Mesodermal cell (in vitro differentiated cells): ENCODE data around the gene MAPK10.

ENCODE experiments used
- H3K27ac ChIP-seq: 2 replicates; pipeline ENCODE4 v1.7.0; 2013; ENCODE audit warnings: mild to moderate bottlenecking, low read depth, low read length, moderate library complexity; ENCODE audit not compliant: severe bottlenecking
- H3K36me3 ChIP-seq: 2 replicates; pipeline ENCODE4 v1.7.1; 2013; ENCODE audit warnings: mild to moderate bottlenecking, low read length, moderate library complexity; ENCODE audit not compliant: control insufficient read depth, insufficient read depth
- H3K4me1 ChIP-seq: one replicate; pipeline ENCODE4 v1.7.1; 2013; ENCODE audit warnings: mild to moderate bottlenecking, low read length; ENCODE audit not compliant: insufficient read depth, control insufficient read depth, poor library complexity, severe bottlenecking
- H3K4me3 ChIP-seq: 2 replicates; pipeline ENCODE4 v1.7.0; 2013; ENCODE audit warnings: low read length, control low read depth, mild to moderate bottlenecking; ENCODE audit not compliant: insufficient read depth, poor library complexity, severe bottlenecking; ENCODE audit errors: extremely low read depth
- H3K9me3 ChIP-seq: 2 replicates; pipeline ENCODE4 v1.7.1; 2013; ENCODE audit warnings: mild to moderate bottlenecking, low read length, moderate library complexity; ENCODE audit not compliant: control insufficient read depth
- WGBS, 2 experiments: methylation state at CpG; one replicate each; pipeline ENCODE4 v1.1.5; 2013; ENCODE audit warnings: missing lambda C conversion rate in 2 of 2; ENCODE audit not compliant: insufficient coverage in 2 of 2; 5-methylcytosine and 5-hydroxymethylcytosine counted together

MAPK10 gene

DNA sequence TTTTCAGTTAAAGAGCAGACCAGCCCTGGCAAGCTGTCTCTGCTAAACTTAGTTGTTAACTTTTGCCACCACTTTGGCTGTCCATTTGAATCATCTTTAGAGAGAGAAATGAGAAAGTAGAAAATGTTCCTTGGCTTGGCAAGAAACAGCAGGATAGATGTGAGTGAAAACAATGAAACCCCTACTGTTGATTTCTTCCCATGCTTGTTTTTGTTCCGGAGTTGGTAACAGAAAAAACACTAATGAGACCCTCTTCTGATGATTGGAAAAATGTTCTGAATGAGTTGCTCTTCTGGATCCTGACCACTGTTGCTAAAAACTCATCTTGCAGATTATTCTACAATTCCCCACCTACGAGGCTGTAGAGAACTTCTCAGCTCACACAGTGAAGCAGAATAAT is 203.3 kb downstream of the MAPK10 start:
- WGBS, 2 experiments: 78 to 86% methylated on average over 1 of the region's 2 CpGs
- no peaks in the 10 kb centered on the region for H3K4me1 ChIP-seq
- H3K27ac ChIP-seq: no peak overlapping the region
- H3K36me3 ChIP-seq: no peaks in the 10 kb centered on the region
- no peak overlapping the region for H3K4me3 ChIP-seq
- H3K9me3 ChIP-seq: no peaks in the 10 kb centered on the region

- Histone ChIP-seq H3K9me3 (no peaks in the 10 kb centered on the region), H3K4me3 (no peak overlapping the region), H3K4me1 (no peaks in the 10 kb centered on the region), H3K27ac (no peak overlapping the region), H3K36me3 (no peaks in the 10 kb centered on the region)
- no CpG with 5 or more reads among the region's 4 CpGs for WGBS, 2 experiments
Observed at GRCh38 chr4:86155766-86156165, 204.1 kb downstream of the MAPK10 start.

DNA sequence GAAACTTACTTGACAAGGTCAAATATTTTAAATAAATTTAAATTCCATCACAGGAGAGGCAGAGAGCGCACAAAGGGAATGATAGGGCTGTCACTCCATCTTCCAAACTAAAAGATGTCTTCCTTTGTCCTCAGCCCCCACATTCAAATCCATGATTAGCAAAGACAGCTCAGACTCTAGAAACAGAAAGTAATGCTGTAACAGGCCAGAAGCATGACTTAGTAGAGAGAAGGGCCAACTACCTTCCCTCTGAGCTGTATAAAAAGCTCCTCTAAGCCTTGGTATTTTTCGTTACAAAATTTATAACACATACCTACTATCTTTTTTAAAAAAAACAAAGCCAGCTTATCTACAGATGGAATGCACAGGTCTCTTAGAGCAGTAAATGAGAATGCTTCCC is 207.4 kb downstream of the MAPK10 start:
- Histone ChIP-seq H3K4me1 (no peaks in the 10 kb centered on the region), H3K9me3 (peaks cover 4% of the 10 kb centered on the region), H3K36me3 (no peaks in the 10 kb centered on the region), H3K4me3 (no peak overlapping the region), H3K27ac (no peak overlapping the region)
- 80 to 100% methylated on average over 1 of the region's 2 CpGs for WGBS, 2 experiments

- no peak overlapping the region for H3K4me3 ChIP-seq
Observed at GRCh38 chr4:86151196-86151595, 208.7 kb downstream of the MAPK10 start.

DNA sequence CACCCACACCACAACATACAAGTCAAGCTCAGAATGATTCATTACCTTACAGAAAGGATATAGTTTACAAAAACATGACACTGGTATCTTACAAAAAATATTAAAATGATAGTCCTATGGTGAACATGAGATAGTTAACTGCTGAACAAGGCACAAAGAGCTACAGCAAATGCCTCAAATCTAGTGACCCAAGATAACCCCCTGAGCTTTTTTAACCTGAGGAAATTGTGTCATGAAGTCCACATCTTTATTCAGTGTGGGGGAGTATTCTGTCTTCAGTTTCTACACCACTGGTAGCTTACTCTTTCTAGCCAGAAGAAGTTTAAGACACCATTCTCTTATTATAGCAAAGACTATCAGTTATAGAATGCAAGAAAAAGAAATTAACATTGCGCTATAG is 218.7 kb downstream of the MAPK10 start:
- Histone ChIP-seq H3K9me3 (no peaks in the 10 kb centered on the region), H3K4me3 (no peak overlapping the region), H3K27ac (no peak overlapping the region), H3K36me3 (no peaks in the 10 kb centered on the region), H3K4me1 (no peaks in the 10 kb centered on the region)
- no CpG with 5 or more reads among the region's 1 CpG for WGBS, 2 experiments

More at GRCh38 chr4:86151196-86151595, 208.7 kb downstream of the MAPK10 start:
- Histone ChIP-seq H3K36me3 (no peaks in the 10 kb centered on the region), H3K9me3 (peaks cover 4% of the 10 kb centered on the region), H3K4me1 (no peaks in the 10 kb centered on the region), H3K27ac (no peak overlapping the region)
- WGBS, 2 experiments: 81 to 83% methylated on average over 2 to 3 of the region's 3 CpGs

- WGBS, 2 experiments: 100% methylated on average over 3 of the region's 4 CpGs; no CpG with 5 or more reads in 1 of the 2 experiments
- Histone ChIP-seq H3K36me3 (no peaks in the 10 kb centered on the region), H3K9me3 (no peaks in the 10 kb centered on the region), H3K4me1 (peaks cover 13% of the 10 kb centered on the region), H3K27ac (no peak overlapping the region), H3K4me3 (no peak overlapping the region)
Observed at GRCh38 chr4:86132468-86132867, 227.4 kb downstream of the MAPK10 start.

GRCh38 chr4:86131456-86131855 is 228.4 kb downstream of the MAPK10 start:
- H3K4me1 ChIP-seq: peaks cover 13% of the 10 kb centered on the region
- no CpG with 5 or more reads among the region's 2 CpGs for WGBS, 2 experiments
- no peaks in the 10 kb centered on the region for H3K9me3 ChIP-seq
- H3K4me3 ChIP-seq: no peak overlapping the region
- no peak overlapping the region for H3K27ac ChIP-seq
- no peaks in the 10 kb centered on the region for H3K36me3 ChIP-seq

DNA sequence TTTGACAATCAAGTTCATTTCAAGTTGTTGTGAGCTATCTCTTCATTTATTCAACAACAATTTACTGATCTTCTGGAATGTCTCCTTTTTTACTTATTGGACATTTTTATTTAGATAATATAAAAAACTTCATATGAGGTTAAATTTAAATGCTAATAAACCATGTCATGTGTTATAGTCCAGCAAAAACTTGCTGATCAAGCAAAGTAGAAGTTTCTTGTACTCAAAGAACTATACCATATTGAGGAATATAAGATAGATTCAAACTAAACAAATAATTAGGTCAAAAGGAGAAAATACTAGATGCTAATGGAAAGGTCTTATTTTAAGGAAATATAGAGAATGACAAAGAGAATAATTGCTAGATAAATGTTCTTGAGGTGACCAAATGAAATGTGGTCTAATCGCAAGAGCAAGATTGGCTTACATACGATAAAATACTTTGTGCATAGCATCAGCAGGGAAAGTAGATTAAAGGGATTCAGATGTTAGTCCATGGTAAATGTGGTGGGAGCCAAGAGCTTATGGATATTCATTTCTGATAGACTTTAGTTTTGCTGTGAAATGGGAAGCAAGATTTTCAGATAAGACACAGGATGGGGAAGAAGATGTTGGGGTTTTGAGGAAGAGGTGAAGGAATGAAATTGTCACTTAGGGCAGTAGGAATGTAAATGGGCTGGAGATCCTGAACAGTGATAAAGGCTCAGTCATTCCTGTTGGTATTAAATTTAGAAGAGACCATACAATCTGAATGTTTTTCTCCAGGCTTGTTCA is 229.5 kb downstream of the MAPK10 start:
- H3K4me3 ChIP-seq: no peak overlapping the region
- no peak overlapping the region for H3K27ac ChIP-seq
- H3K36me3 ChIP-seq: no peaks in the 10 kb centered on the region
- no peaks in the 10 kb centered on the region for H3K9me3 ChIP-seq
- peaks cover 13% of the 10 kb centered on the region for H3K4me1 ChIP-seq
- WGBS, 2 experiments: 95 to 100% methylated on average over 2 of the region's 2 CpGs

- H3K4me3 ChIP-seq: no peak overlapping the region
- H3K27ac ChIP-seq: no peak overlapping the region
- WGBS, 2 experiments: 84 to 85% methylated on average over 2 of the region's 2 CpGs
- no peaks in the 10 kb centered on the region for H3K9me3 ChIP-seq
- no peaks in the 10 kb centered on the region for H3K36me3 ChIP-seq
- peaks cover 13% of the 10 kb centered on the region for H3K4me1 ChIP-seq
Observed at GRCh38 chr4:86129546-86129945, 230.3 kb downstream of the MAPK10 start.

GRCh38 chr4:86122404-86122803 is 237.4 kb downstream of the MAPK10 start:
- no peak overlapping the region for H3K4me3 ChIP-seq
- no peak overlapping the region for H3K27ac ChIP-seq
- H3K36me3 ChIP-seq: no peaks in the 10 kb centered on the region
- H3K4me1 ChIP-seq: no peaks in the 10 kb centered on the region
- H3K9me3 ChIP-seq: no peaks in the 10 kb centered on the region

GRCh38 chr4:86118711-86119110 is 241.1 kb downstream of the MAPK10 start:
- no peak overlapping the region for H3K27ac ChIP-seq
- no peaks in the 10 kb centered on the region for H3K4me1 ChIP-seq
- H3K9me3 ChIP-seq: no peaks in the 10 kb centered on the region
- H3K36me3 ChIP-seq: no peaks in the 10 kb centered on the region
- no peak overlapping the region for H3K4me3 ChIP-seq
